PC-9 (cell line): Measurements from ENCODE around the gene NAGPA. TPM values are rescaled to one million over a fixed set of nuclear protein-coding genes. Genes with fewer than 3 reads are reported as not detected.

Experiments
- BruUV-seq: library from RNA; stranded (reverse); fragments of 400-500 nt; replicated peaks from 2 replicates; lab custom pipeline; 2021; lab: Mats Ljungman, UMichigan
- CTCF ChIA-PET: fragments of 300-600 bp; sonication (Branson Sonifier 250); formaldehyde crosslinking; loops from one replicate; lab custom pipeline; 2022; ENCODE audit warnings: antibody characterized with exemption; lab: Charles Lee
- POLR2A ChIA-PET: fragments of 300-600 bp; sonication (Branson Sonifier 250); formaldehyde crosslinking; loops from one replicate; lab custom pipeline; 2022; ENCODE audit warnings: antibody characterized with exemption; ENCODE audit not compliant: unreplicated experiment; lab: Charles Lee
- DNase-seq, 2 experiments: peaks; one replicate each; pipeline versions ENCODE4 v3.0.0 to v3.0.0-alpha.2; 2015 to 2022; ENCODE audit warnings: mixed read lengths in 1 of 2
- H2AFZ ChIP-seq: fragments of 200-600 bp; sonication (generic); 2 replicates; pipeline ENCODE4 v1.8.1; 2017; ENCODE audit warnings: antibody characterized with exemption
- H3F3A ChIP-seq: fragments of 200-600 bp; sonication (generic); 2 replicates; pipeline ENCODE4 v1.8.1; 2017; ENCODE audit warnings: antibody characterized with exemption, mild to moderate bottlenecking, low read depth; ENCODE audit not compliant: insufficient read depth
- H3K27ac ChIP-seq: fragments of 200-600 bp; sonication (generic); 2 replicates; pipeline ENCODE4 v1.6.1; 2016; ENCODE audit warnings: mixed run types
- H3K27me3 ChIP-seq: fragments of 200-600 bp; sonication (generic); 2 replicates; pipeline ENCODE4 v1.6.1; 2016; ENCODE audit warnings: low read depth, mixed run types; ENCODE audit not compliant: insufficient read depth
- H3K36me3 ChIP-seq: fragments of 200-600 bp; sonication (generic); 2 replicates; pipeline ENCODE4 v1.6.1; 2016; ENCODE audit warnings: low read depth, mixed run types
- H3K4me1 ChIP-seq: fragments of 200-600 bp; sonication (generic); replicated peaks from 2 replicates; pipeline ENCODE4 v1.6.1; 2016; ENCODE audit warnings: mixed run types; ENCODE audit not compliant: insufficient read depth
- H3K4me2 ChIP-seq: fragments of 200-600 bp; sonication (generic); 2 replicates; pipeline ENCODE4 v1.6.1; 2017; ENCODE audit warnings: mixed run types
- H3K4me3 ChIP-seq: fragments of 200-600 bp; sonication (generic); 2 replicates; pipeline ENCODE4 v1.6.1; 2016; ENCODE audit warnings: mixed run types
- H3K79me2 ChIP-seq: fragments of 200-600 bp; sonication (generic); 2 replicates; pipeline ENCODE4 v1.6.1; 2017; ENCODE audit warnings: low read depth, mixed run types
- H3K9me2 ChIP-seq: fragments of 200-600 bp; sonication (generic); 2 replicates; pipeline ENCODE4 v1.8.1; 2017; ENCODE audit warnings: mild to moderate bottlenecking; ENCODE audit not compliant: insufficient read depth
- H3K9me3 ChIP-seq: fragments of 200-600 bp; sonication (generic); 2 replicates; pipeline ENCODE4 v1.8.1; 2016; ENCODE audit warnings: low read depth; ENCODE audit not compliant: insufficient read depth
- H4K20me1 ChIP-seq: fragments of 200-600 bp; sonication (generic); 2 replicates; pipeline ENCODE4 v1.8.1; 2017; ENCODE audit not compliant: insufficient read depth
- EZH2 ChIP-seq: fragments of 200-600 bp; sonication (generic); IDR thresholded peaks from 2 replicates; pipeline ENCODE4 v1.8.0; 2017; ENCODE audit warnings: antibody characterized with exemption, low read depth
- intact Hi-C: fragments of 100-400 bp; cut with micrococcal nuclease; formaldehyde crosslinking; loops from one replicate; pipeline ENCODE4 v1.10.0; 2022; ENCODE audit not compliant: unreplicated experiment
- total RNA-seq: library from RNA; stranded (reverse); gene quantifications from 2 replicates; pipeline ENCODE4 v1.2.3, GENCODE V29; 2021
- TF ChIP-seq, protein P1 (sequence below): fragments of 200-600 bp; sonication (generic); conservative IDR thresholded peaks from 2 replicates; pipeline ENCODE4 v1.6.1; 2017; ENCODE audit warnings: mixed run types, antibody characterized with exemption, mild to moderate bottlenecking, moderate library complexity

NAGPA gene
- total RNA-seq, 1 experiment from 2014 or later, result 20.6 TPM

DNA sequence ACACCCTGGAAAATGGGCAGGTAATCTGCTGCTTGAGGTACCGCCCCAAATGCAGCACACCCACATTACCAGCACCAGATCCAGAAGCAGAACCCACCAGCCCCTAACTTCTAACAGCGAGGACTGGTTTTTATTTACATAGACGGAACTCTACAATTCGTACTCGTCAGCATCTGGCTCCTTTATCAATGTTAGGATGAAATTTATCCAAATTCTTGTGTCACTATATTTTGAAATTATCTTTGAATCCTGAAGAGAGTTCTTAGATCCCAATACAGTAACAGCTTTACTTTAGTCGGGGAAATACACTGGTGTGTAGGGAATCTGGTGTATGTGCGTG is 37.6 kb upstream of the NAGPA start:
- Histone ChIP-seq H3K27me3 (peaks cover 8% of the 10 kb centered on the region; the same call in 1 of the 2 replicates), H3F3A (no peaks in the 10 kb centered on the region; the same call in 1 of the 2 replicates), H4K20me1 (no peaks in the 10 kb centered on the region), H3K9me3 (no peaks in the 10 kb centered on the region), H3K4me3 (peak overlapping the region; percentile 72), H2AFZ (peak overlapping the region; percentile 100), H3K4me2 (peak overlapping the region; percentile 90), H3K36me3 (no peaks in the 10 kb centered on the region; the same call in 1 of the 2 replicates), H3K27ac (peak overlapping the region; percentile 72), H3K4me1 (peaks cover 12% of the 10 kb centered on the region), H3K9me2 (no peaks in the 10 kb centered on the region), H3K79me2 (peaks cover 22% of the 10 kb centered on the region; the same call in 1 of the 2 replicates)
- ChIA-PET POLR2A (interaction anchor here (0.6 kb wide), 1 partner anchor 1177 kb away, joined by 5 read pairs; no protein-coding TSS in a partner anchor), CTCF (no interaction called here)
- intact Hi-C loops, result no loop called here
- TF ChIP-seq EZH2, result no peak
- DNase-seq, result no peak
- BruUV-seq, result TSS peak; percentile 69

DNA sequence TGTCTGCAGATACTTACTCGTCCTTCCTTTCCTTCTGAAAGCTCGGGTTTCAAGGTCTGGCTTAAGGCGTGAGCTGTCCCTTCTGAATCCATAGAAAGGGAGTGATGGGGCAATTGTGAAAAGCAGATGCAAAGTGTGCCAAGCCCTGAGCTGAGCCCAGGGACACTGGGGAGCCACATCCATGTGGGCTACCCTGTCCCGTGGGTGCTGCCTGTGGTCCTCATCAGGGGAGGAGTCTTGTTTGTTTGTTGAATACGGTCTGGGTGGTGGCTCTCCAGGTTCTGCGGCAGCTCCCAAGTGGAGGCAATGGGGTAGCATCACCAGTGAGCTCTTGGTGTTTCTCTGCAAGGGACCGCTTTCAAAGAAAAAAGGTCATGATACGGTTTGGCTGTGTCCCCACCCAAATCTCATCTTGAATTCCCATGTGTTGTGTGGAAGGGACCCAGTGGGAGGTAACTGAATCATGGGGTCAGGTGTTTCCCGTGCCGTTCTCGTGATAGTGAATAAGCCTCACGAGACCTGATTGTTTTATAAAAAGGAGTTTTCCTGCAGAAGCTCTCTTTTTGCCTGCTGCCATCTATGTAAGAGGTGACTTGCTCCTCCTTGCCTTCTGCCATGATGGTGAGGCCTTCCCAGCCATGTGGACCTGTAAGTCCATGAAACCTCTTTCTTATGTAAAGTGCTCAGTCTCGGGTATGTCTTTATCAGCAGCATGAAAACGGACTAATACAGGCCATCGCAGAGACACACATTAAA is 36.9 kb upstream of the NAGPA start:
- Histone ChIP-seq H3K79me2 (peaks cover 22% of the 10 kb centered on the region; the same call in 1 of the 2 replicates), H3K4me3 (peak overlapping the region; percentile 72; the same call in 1 of the 2 replicates), H3K9me2 (no peaks in the 10 kb centered on the region), H3K27me3 (peaks cover 15% of the 10 kb centered on the region), H3K27ac (no peak overlapping the region), H3K4me1 (peaks cover 12% of the 10 kb centered on the region), H4K20me1 (no peaks in the 10 kb centered on the region), H3K4me2 (peak overlapping the region; percentile 90), H3K36me3 (no peaks in the 10 kb centered on the region; the same call in 1 of the 2 replicates), H3F3A (no peaks in the 10 kb centered on the region; the same call in 1 of the 2 replicates), H2AFZ (peak overlapping the region; percentile 100), H3K9me3 (no peaks in the 10 kb centered on the region)
- ChIA-PET POLR2A (interaction anchor here (0.6 kb wide), 1 partner anchor 1177 kb away, joined by 5 read pairs; no protein-coding TSS in a partner anchor), CTCF (no interaction called here)
- no TSS peak for BruUV-seq
- TF ChIP-seq, protein P1, sequence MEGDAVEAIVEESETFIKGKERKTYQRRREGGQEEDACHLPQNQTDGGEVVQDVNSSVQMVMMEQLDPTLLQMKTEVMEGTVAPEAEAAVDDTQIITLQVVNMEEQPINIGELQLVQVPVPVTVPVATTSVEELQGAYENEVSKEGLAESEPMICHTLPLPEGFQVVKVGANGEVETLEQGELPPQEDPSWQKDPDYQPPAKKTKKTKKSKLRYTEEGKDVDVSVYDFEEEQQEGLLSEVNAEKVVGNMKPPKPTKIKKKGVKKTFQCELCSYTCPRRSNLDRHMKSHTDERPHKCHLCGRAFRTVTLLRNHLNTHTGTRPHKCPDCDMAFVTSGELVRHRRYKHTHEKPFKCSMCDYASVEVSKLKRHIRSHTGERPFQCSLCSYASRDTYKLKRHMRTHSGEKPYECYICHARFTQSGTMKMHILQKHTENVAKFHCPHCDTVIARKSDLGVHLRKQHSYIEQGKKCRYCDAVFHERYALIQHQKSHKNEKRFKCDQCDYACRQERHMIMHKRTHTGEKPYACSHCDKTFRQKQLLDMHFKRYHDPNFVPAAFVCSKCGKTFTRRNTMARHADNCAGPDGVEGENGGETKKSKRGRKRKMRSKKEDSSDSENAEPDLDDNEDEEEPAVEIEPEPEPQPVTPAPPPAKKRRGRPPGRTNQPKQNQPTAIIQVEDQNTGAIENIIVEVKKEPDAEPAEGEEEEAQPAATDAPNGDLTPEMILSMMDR, result no peak
- no peak for TF ChIP-seq EZH2
- no peak for DNase-seq
- intact Hi-C loops, result no loop called here

DNA sequence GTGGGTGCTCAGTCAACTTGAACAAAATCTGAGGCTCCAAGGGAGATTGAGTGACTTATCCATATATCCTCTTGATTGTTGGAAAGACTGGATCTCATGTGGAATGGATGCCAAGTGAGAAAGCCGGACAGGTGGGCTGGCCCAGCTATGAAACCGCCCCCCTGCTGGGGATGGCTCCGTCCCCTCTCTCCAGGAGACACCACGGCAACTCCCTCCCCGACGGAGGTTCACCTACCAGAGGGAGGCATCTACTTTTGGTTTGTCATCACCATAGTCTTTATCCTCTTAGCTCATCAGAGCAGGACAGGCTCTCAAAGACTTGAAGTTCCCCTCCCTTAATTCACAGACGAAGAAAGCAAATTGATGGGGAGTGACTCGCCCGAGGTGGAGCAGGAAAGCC is 36.1 kb upstream of the NAGPA start:
- H3K9me2 ChIP-seq, result no peaks in the 10 kb centered on the region
- H3K79me2 ChIP-seq, result peaks cover 22% of the 10 kb centered on the region; the same call in 1 of the 2 replicates
- intact Hi-C loops, result no loop called here
- no TSS peak for BruUV-seq
- no peaks in the 10 kb centered on the region; the same call in 1 of the 2 replicates for H3F3A ChIP-seq
- no peak overlapping the region for H3K4me3 ChIP-seq
- POLR2A ChIA-PET, result interaction anchor here (0.5 kb wide), 1 partner anchor 159 kb away, joined by 3 read pairs; no protein-coding TSS in a partner anchor
- TF ChIP-seq, protein P1, result no peak
- TF ChIP-seq EZH2, result no peak
- CTCF ChIA-PET, result no interaction called here
- H3K27ac ChIP-seq, result no peak overlapping the region
- no peak overlapping the region for H2AFZ ChIP-seq
- no peaks in the 10 kb centered on the region for H3K36me3 ChIP-seq
- DNase-seq, result no peak
- H3K9me3 ChIP-seq, result no peaks in the 10 kb centered on the region
- H3K4me1 ChIP-seq, result peaks cover 12% of the 10 kb centered on the region
- no peak overlapping the region for H3K4me2 ChIP-seq
- H4K20me1 ChIP-seq, result no peaks in the 10 kb centered on the region; the same call in 1 of the 2 replicates
- peaks cover 23% of the 10 kb centered on the region for H3K27me3 ChIP-seq
